HepG2 (cell line): Measurements from ENCODE around the gene PPP2R5B. TPM values are rescaled to one million over a fixed set of nuclear protein-coding genes. Genes with fewer than 3 reads are reported as not detected.

Source experiments
- BHLHE40 ChIP-seq: IDR thresholded peaks from 2 replicates; pipeline ENCODE4 v1.6.1; 2011; ENCODE audit warnings: low read length, improper control_type of control experiment
- HOXA3 ChIP-seq: sonication (generic); formaldehyde crosslinking; IDR thresholded peaks from 2 replicates; pipeline ENCODE4 v1.5.0; 2020; ENCODE audit warnings: missing genetic modification reagents
- RXRB ChIP-seq: IDR thresholded peaks from 2 replicates; pipeline ENCODE4 v1.6.1; 2016; ENCODE audit warnings: borderline replicate concordance, missing genetic modification reagents, missing compliant biosample characterization
- SKI ChIP-seq: fragments of 450-650 bp; IDR thresholded peaks from one replicate; pipeline ENCODE4 v1.6.1; 2018; ENCODE audit warnings: mild to moderate bottlenecking; ENCODE audit not compliant: partially characterized antibody
- SP5 ChIP-seq: IDR thresholded peaks from 2 replicates; pipeline ENCODE4 v1.6.1; 2016; ENCODE audit warnings: low read depth, borderline replicate concordance
- ZNF343 ChIP-seq: sonication (generic); formaldehyde crosslinking; IDR thresholded peaks from 2 replicates; pipeline ENCODE4 v1.4.0; 2020; ENCODE audit warnings: mild to moderate bottlenecking, missing genetic modification reagents
- ZNF883 ChIP-seq: sonication (generic); formaldehyde crosslinking; IDR thresholded peaks from 2 replicates; pipeline ENCODE4 v1.5.1; 2020; ENCODE audit warnings: mild to moderate bottlenecking, missing genetic modification reagents; ENCODE audit errors: not compliant biosample characterization
- polyA plus RNA-seq, 8 experiments: library from polyadenylated mRNA; depleted of rRNA in 3 of 8; stranded (reverse) in 7 of 8; unstranded in 1 of 8; fragments of >200 nt; fragmentation: Illumina TruSeq in 4 of 8; extraction: Trizol in 4 of 8; gene quantifications; 2 replicates each; pipeline versions ENCODE4 v1.2.1 to v1.2.3, GENCODE V29; 2011 to 2016; ENCODE audit warnings: low read depth in 4 of 8, missing spikeins in 1 of 8, mixed read lengths in 1 of 8; ENCODE audit not compliant: insufficient read depth in 1 of 8
- total RNA-seq, 5 experiments: library from RNA; depleted of rRNA; stranded (reverse); fragments of >200 nt; fragmentation: Illumina TruSeq; extraction: Trizol; gene quantifications; 2 replicates each; pipeline ENCODE4 v1.2.3, GENCODE V29; 2016; ENCODE audit warnings: low read depth in 1 of 5
- TF ChIP-seq, protein P1 (sequence below), 2 experiments: sonication (generic) in 1 of 2; formaldehyde crosslinking in 1 of 2; IDR thresholded peaks; 2 replicates each; pipeline versions ENCODE4 v1.6.1 to v1.9.0; 2014 to 2022; ENCODE audit warnings: antibody characterized with exemption in 1 of 2, borderline replicate concordance in 1 of 2, inconsistent platforms in 1 of 2, low read depth in 1 of 2, missing genetic modification reagents in 1 of 2
- TF ChIP-seq, protein P2 (sequence below): IDR thresholded peaks from 2 replicates; pipeline ENCODE4 v1.6.1; 2016; ENCODE audit warnings: low read depth, borderline replicate concordance
- TF ChIP-seq, protein P3 (sequence below): sonication (generic); formaldehyde crosslinking; IDR thresholded peaks from 2 replicates; pipeline ENCODE4 v1.5.0; 2020; ENCODE audit warnings: mild to moderate bottlenecking, missing genetic modification reagents
- TF ChIP-seq, protein P4 (sequence below): IDR thresholded peaks from 2 replicates; pipeline ENCODE4 v1.6.1; 2016; ENCODE audit warnings: low read depth, missing genetic modification reagents, missing compliant biosample characterization
- TF ChIP-seq, protein P5 (sequence below), 2 experiments: fragments of 450-650 bp in 1 of 2; sonication (generic) in 1 of 2; formaldehyde crosslinking; IDR thresholded peaks; 2 replicates each; pipeline versions ENCODE4 v1.5.0 to v1.8.0; 2020 to 2022; ENCODE audit warnings: mild to moderate bottlenecking in 1 of 2, missing genetic modification reagents in 1 of 2

The PPP2R5B gene
- total and polyA plus RNA-seq, 2 of the 13 experiments (the other 11 are each of a cell fraction or from before 2014, with no cell fraction given): 2.3 to 8.3 TPM

DNA sequence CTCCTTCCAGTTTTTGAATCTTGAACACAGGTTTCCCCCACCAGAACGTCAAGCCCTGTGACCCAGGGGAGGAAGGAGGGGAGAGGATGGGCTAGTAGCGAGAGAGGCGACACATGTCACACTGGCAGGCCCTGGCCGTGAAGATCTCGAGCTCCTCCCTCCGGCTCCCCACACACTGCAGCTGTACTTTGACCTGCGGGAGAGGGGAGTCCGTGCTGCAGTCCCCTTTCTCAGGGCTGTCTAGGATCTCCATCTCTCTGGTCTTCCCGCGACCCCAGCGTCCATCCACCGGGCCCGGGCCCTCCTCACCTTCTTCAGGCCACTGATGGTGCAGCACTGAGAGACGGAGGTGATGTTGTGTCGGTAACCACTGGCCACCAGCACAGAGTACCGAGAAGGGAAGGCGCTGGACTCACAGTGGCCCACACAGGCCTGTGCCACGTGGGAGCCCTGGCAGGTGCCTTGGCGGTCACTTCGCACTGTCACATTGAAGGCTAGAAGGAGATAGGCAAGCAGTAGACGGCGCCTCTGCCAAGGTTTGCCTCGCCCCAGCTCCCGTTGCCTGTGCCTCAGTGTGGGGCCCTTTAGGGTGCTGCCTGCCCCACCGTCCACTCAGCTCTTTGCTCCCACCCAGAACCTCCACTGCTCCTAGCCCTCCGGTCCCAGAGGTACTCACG lies 10.3 kb downstream of the PPP2R5B start (continued):
- TF ChIP-seq, protein P1, sequence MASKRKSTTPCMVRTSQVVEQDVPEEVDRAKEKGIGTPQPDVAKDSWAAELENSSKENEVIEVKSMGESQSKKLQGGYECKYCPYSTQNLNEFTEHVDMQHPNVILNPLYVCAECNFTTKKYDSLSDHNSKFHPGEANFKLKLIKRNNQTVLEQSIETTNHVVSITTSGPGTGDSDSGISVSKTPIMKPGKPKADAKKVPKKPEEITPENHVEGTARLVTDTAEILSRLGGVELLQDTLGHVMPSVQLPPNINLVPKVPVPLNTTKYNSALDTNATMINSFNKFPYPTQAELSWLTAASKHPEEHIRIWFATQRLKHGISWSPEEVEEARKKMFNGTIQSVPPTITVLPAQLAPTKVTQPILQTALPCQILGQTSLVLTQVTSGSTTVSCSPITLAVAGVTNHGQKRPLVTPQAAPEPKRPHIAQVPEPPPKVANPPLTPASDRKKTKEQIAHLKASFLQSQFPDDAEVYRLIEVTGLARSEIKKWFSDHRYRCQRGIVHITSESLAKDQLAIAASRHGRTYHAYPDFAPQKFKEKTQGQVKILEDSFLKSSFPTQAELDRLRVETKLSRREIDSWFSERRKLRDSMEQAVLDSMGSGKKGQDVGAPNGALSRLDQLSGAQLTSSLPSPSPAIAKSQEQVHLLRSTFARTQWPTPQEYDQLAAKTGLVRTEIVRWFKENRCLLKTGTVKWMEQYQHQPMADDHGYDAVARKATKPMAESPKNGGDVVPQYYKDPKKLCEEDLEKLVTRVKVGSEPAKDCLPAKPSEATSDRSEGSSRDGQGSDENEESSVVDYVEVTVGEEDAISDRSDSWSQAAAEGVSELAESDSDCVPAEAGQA (IDR thresholded peaks at IDR 0.05; ENCODE audit: low read depth): no peak
- TF ChIP-seq, protein P1 (CRISPR knock-in tag; IDR thresholded peaks at IDR 0.05; ENCODE audit: borderline replicate concordance): no peak
- TF ChIP-seq HOXA3 (CRISPR knock-in tag): peak; percentile 53; the same call in 1 of the 2 replicates
- peak; percentile 45; the same call in 1 of the 2 replicates for TF ChIP-seq SP5
- peak; percentile 30; the same call in 1 of the 2 replicates for TF ChIP-seq RXRB (CRISPR knock-in tag)
- TF ChIP-seq ZNF883: peak; percentile 84
- TF ChIP-seq, protein P2, sequence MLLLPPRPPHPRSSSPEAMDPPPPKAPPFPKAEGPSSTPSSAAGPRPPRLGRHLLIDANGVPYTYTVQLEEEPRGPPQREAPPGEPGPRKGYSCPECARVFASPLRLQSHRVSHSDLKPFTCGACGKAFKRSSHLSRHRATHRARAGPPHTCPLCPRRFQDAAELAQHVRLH (CRISPR knock-in tag): no peak
- TF ChIP-seq ZNF343 (CRISPR knock-in tag): 0 out of 2 replicates have a peak, but pooled peaks have one; percentile 3
- TF ChIP-seq, protein P3, sequence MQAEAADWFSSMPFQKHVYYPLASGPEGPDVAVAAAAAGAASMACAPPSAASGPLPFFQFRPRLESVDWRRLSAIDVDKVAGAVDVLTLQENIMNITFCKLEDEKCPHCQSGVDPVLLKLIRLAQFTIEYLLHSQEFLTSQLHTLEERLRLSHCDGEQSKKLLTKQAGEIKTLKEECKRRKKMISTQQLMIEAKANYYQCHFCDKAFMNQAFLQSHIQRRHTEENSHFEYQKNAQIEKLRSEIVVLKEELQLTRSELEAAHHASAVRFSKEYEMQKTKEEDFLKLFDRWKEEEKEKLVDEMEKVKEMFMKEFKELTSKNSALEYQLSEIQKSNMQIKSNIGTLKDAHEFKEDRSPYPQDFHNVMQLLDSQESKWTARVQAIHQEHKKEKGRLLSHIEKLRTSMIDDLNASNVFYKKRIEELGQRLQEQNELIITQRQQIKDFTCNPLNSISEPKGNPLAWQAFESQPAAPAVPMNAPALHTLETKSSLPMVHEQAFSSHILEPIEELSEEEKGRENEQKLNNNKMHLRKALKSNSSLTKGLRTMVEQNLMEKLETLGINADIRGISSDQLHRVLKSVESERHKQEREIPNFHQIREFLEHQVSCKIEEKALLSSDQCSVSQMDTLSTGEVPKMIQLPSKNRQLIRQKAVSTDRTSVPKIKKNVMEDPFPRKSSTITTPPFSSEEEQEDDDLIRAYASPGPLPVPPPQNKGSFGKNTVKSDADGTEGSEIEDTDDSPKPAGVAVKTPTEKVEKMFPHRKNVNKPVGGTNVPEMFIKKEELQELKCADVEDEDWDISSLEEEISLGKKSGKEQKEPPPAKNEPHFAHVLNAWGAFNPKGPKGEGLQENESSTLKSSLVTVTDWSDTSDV (CRISPR knock-in tag): peak; percentile 32; the same call in 1 of the 2 replicates
- 0 out of 2 replicates have a peak, but pooled peaks have one; percentile 8 for TF ChIP-seq BHLHE40
- TF ChIP-seq, protein P4, sequence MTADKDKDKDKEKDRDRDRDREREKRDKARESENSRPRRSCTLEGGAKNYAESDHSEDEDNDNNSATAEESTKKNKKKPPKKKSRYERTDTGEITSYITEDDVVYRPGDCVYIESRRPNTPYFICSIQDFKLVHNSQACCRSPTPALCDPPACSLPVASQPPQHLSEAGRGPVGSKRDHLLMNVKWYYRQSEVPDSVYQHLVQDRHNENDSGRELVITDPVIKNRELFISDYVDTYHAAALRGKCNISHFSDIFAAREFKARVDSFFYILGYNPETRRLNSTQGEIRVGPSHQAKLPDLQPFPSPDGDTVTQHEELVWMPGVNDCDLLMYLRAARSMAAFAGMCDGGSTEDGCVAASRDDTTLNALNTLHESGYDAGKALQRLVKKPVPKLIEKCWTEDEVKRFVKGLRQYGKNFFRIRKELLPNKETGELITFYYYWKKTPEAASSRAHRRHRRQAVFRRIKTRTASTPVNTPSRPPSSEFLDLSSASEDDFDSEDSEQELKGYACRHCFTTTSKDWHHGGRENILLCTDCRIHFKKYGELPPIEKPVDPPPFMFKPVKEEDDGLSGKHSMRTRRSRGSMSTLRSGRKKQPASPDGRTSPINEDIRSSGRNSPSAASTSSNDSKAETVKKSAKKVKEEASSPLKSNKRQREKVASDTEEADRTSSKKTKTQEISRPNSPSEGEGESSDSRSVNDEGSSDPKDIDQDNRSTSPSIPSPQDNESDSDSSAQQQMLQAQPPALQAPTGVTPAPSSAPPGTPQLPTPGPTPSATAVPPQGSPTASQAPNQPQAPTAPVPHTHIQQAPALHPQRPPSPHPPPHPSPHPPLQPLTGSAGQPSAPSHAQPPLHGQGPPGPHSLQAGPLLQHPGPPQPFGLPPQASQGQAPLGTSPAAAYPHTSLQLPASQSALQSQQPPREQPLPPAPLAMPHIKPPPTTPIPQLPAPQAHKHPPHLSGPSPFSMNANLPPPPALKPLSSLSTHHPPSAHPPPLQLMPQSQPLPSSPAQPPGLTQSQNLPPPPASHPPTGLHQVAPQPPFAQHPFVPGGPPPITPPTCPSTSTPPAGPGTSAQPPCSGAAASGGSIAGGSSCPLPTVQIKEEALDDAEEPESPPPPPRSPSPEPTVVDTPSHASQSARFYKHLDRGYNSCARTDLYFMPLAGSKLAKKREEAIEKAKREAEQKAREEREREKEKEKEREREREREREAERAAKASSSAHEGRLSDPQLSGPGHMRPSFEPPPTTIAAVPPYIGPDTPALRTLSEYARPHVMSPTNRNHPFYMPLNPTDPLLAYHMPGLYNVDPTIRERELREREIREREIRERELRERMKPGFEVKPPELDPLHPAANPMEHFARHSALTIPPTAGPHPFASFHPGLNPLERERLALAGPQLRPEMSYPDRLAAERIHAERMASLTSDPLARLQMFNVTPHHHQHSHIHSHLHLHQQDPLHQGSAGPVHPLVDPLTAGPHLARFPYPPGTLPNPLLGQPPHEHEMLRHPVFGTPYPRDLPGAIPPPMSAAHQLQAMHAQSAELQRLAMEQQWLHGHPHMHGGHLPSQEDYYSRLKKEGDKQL (CRISPR knock-in tag): no peak
- no peak for TF ChIP-seq SKI
- TF ChIP-seq, protein P5, sequence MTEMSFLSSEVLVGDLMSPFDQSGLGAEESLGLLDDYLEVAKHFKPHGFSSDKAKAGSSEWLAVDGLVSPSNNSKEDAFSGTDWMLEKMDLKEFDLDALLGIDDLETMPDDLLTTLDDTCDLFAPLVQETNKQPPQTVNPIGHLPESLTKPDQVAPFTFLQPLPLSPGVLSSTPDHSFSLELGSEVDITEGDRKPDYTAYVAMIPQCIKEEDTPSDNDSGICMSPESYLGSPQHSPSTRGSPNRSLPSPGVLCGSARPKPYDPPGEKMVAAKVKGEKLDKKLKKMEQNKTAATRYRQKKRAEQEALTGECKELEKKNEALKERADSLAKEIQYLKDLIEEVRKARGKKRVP (CRISPR knock-in tag; IDR thresholded peaks at IDR 0.05): no peak
